GM12878 (cell line): ENCODE measurements around the gene PLK2. TPM values are rescaled to one million over a fixed set of nuclear protein-coding genes. Genes with fewer than 3 reads are reported as not detected.

ENCODE experiments used
- ATAC-seq: fragments of 200-7000 bp; cut with Tn5 transposase; 3 replicates; pipeline ENCODE4 v1.9.1; 2020; ENCODE audit warnings: mild to moderate bottlenecking, moderate library complexity
- BruUV-seq: library from RNA; stranded (reverse); fragments of 400-500 nt; replicated peaks from 2 replicates; lab custom pipeline; 2021; lab: Mats Ljungman, UMichigan
- CTCF ChIA-PET: fragments of 300-600 bp; sonication (Branson Sonifier 250); formaldehyde crosslinking; extraction: SDS; loops from one replicate; lab custom pipeline; 2021; ENCODE audit warnings: inconsistent platforms; lab: Yijun Ruan, JAX
- POLR2A ChIA-PET: fragments of 350-600 bp; formaldehyde crosslinking; extraction: SDS; loops from one replicate; lab custom pipeline; 2021; ENCODE audit warnings: inconsistent platforms; lab: Charles Lee
- RAD21 ChIA-PET: fragments of 300-600 bp; sonication (Branson Sonifier 250); formaldehyde crosslinking; loops from one replicate; lab custom pipeline; 2023; ENCODE audit warnings: antibody characterized with exemption; ENCODE audit not compliant: unreplicated experiment; lab: Charles Lee
- SMC1A ChIA-PET: fragments of 300-600 bp; sonication (Branson Sonifier 250); formaldehyde crosslinking; loops from one replicate; lab custom pipeline; 2023; ENCODE audit not compliant: unreplicated experiment, uncharacterized antibody; lab: Charles Lee
- DNase-seq: peaks from one replicate; pipeline ENCODE4 v3.0.0-alpha.2; 2011; ENCODE audit warnings: low read depth, low spot score
- FAIRE-seq: peaks from 3 replicates; lab custom pipeline; 2011; peaks lifted over from hg19 to GRCh38; lab: Jason Lieb, UNC
- H2AFZ ChIP-seq: 2 replicates; pipeline ENCODE4 v1.6.0; 2011; ENCODE audit warnings: low read depth, low read length, control low read depth; ENCODE audit not compliant: control insufficient read depth
- H3K27ac ChIP-seq: 2 replicates; pipeline ENCODE4 v1.5.1; 2011; ENCODE audit warnings: control low read depth; ENCODE audit not compliant: control insufficient read depth, insufficient read depth
- H3K27me3 ChIP-seq, 2 experiments: replicated peaks in 1 of 2; 2 replicates each; pipeline versions ENCODE4 v1.6.0 to v1.6.1; 2011; ENCODE audit warnings: low read length in 1 of 2; ENCODE audit not compliant: control insufficient read depth in 2 of 2, insufficient read depth in 2 of 2
- H3K36me3 ChIP-seq, 2 experiments: 2 replicates each; pipeline ENCODE4 v1.5.1; 2011; ENCODE audit warnings: low read length in 1 of 2; ENCODE audit not compliant: control insufficient read depth in 2 of 2, insufficient read depth in 2 of 2
- H3K4me1 ChIP-seq: 2 replicates; pipeline ENCODE4 v1.6.1; 2011; ENCODE audit warnings: mild to moderate bottlenecking, low read length, moderate library complexity, mixed read lengths; ENCODE audit not compliant: control insufficient read depth, insufficient read depth
- H3K4me2 ChIP-seq: 2 replicates; pipeline ENCODE4 v1.6.0; 2011; ENCODE audit warnings: control low read depth; ENCODE audit not compliant: control insufficient read depth, insufficient read depth
- H3K4me3 ChIP-seq: fragments of 200-600 bp; sonication (generic); 2 replicates; pipeline ENCODE4 v1.5.1; 2016
- H3K79me2 ChIP-seq: 2 replicates; pipeline ENCODE4 v1.6.0; 2011; ENCODE audit warnings: low read length; ENCODE audit not compliant: control insufficient read depth, insufficient read depth
- H3K9ac ChIP-seq: 2 replicates; pipeline ENCODE4 v1.8.0; 2011; ENCODE audit warnings: low read length, control low read depth, mixed read lengths; ENCODE audit not compliant: control insufficient read depth, insufficient read depth
- H3K9me3 ChIP-seq: replicated peaks from 3 replicates; pipeline ENCODE4 v1.5.1; 2011; ENCODE audit warnings: mild to moderate bottlenecking, low read length; ENCODE audit not compliant: control insufficient read depth, insufficient read depth
- H4K20me1 ChIP-seq: 2 replicates; pipeline ENCODE4 v1.6.0; 2011; ENCODE audit not compliant: control insufficient read depth, insufficient read depth
- BCLAF1 ChIP-seq: fragments of 450-650 bp; IDR thresholded peaks from 2 replicates; pipeline ENCODE4 v1.6.1; 2017; ENCODE audit warnings: antibody characterized with exemption, mild to moderate bottlenecking, moderate library complexity
- E4F1 ChIP-seq: fragments of 450-650 bp; IDR thresholded peaks from 2 replicates; pipeline ENCODE4 v1.6.1; 2018; ENCODE audit warnings: borderline replicate concordance, mild to moderate bottlenecking; ENCODE audit not compliant: partially characterized antibody
- FOXM1 ChIP-seq: IDR thresholded peaks from 2 replicates; pipeline ENCODE4 v1.6.1; 2012; ENCODE audit warnings: low read depth, mild to moderate bottlenecking, inconsistent platforms, low read length, moderate library complexity
- HSF1 ChIP-seq: fragments of 150-350 bp; IDR thresholded peaks from 2 replicates; pipeline ENCODE4 v1.6.1; 2014; ENCODE audit warnings: mild to moderate bottlenecking, low read depth, low read length
- IKZF1 ChIP-seq: fragments of 450-650 bp; conservative IDR thresholded peaks from 2 replicates; pipeline ENCODE4 v1.6.1; 2017; ENCODE audit warnings: antibody characterized with exemption, mild to moderate bottlenecking
- IRF5 ChIP-seq: fragments of 450-650 bp; IDR thresholded peaks from 2 replicates; pipeline ENCODE4 v1.6.1; 2017; ENCODE audit warnings: borderline replicate concordance
- MLLT1 ChIP-seq: fragments of 450-650 bp; IDR thresholded peaks from 2 replicates; pipeline ENCODE4 v1.6.1; 2016; ENCODE audit warnings: mild to moderate bottlenecking
- MTA3 ChIP-seq: IDR thresholded peaks from 2 replicates; pipeline ENCODE4 v1.6.1; 2012; ENCODE audit warnings: low read length, inconsistent platforms, borderline replicate concordance
- MXI1 ChIP-seq: fragments of 150-350 bp; IDR thresholded peaks from 2 replicates; pipeline ENCODE4 v1.6.1; 2011; ENCODE audit warnings: low read depth, mild to moderate bottlenecking, inconsistent platforms, low read length, improper control_type of control experiment
- RB1 ChIP-seq: fragments of 450-650 bp; formaldehyde crosslinking; IDR thresholded peaks from 2 replicates; pipeline ENCODE4 v1.6.1; 2017; ENCODE audit warnings: mild to moderate bottlenecking, borderline replicate concordance
- TAF1 ChIP-seq: IDR thresholded peaks from 2 replicates; pipeline ENCODE4 v1.6.1; 2011; ENCODE audit warnings: mild to moderate bottlenecking, low read depth, low read length, borderline replicate concordance
- TBL1XR1 ChIP-seq: IDR thresholded peaks from 2 replicates; pipeline ENCODE4 v1.6.1; 2012; ENCODE audit warnings: low read depth, low read length, improper control_type of control experiment
- WGBS: methylation state at CpG from one replicate; pipeline ENCODE4 v1.1.6; 2016; ENCODE audit warnings: low lambda C conversion rate; ENCODE audit not compliant: insufficient replicate concordance, insufficient coverage; ENCODE audit errors: missing lambda C conversion rate; 5-methylcytosine and 5-hydroxymethylcytosine counted together
- in situ Hi-C: fragments of 300-500 bp; cut with MboI; formaldehyde crosslinking; loops from 9 replicates; pipeline ENCODE4 v1.14.3; 2018; ENCODE audit warnings: mixed read lengths
- intact Hi-C: fragments of 100-400 bp; cut with micrococcal nuclease; formaldehyde crosslinking; loops from one replicate; pipeline ENCODE4 v1.14.2; 2022; ENCODE audit not compliant: unreplicated experiment
- polyA plus RNA-seq, 11 experiments: library from polyadenylated mRNA; depleted of rRNA in 4 of 11; unstranded in 6 of 11; stranded (reverse) in 5 of 11; fragments of >200 nt; fragmentation: Nextera tagmentation in 4 of 11; fragmentation: Illumina TruSeq in 1 of 11; extraction: Ambion mirVana in 4 of 11; extraction: Trizol in 1 of 11; gene quantifications; 1 replicate in 1 of 11; 2 replicates in 10 of 11; pipeline versions ENCODE4 v1.2.1 to v1.2.3, GENCODE V29; 2011 to 2016; ENCODE audit warnings: inconsistent platforms in 2 of 11, missing spikeins in 2 of 11, low read depth in 1 of 11
- total RNA-seq, 4 experiments: library from RNA; depleted of rRNA in 3 of 4; stranded (reverse); fragments of >200 nt in 3 of 4; fragmentation: Illumina TruSeq in 1 of 4; extraction: Trizol in 1 of 4; gene quantifications; 2 replicates each; pipeline versions ENCODE4 v1.2.1 to v1.2.3, GENCODE V29; 2013 to 2021

Gene PLK2
- total and polyA plus RNA-seq, 10 of the 15 experiments (the other 5 are each of a cell fraction or from before 2014, with no cell fraction given): 0.07 to 3.9 (median 0.52) TPM

- TF ChIP-seq HSF1: no peak
Measured at GRCh38 chr5:58484505-58484904, 24.6 kb upstream of the PLK2 start (continued).

GRCh38 chr5:58482536-58482935 is 22.6 kb upstream of the PLK2 start:
- Histone ChIP-seq H3K36me3 (no peaks in the 10 kb centered on the region), H3K4me1 (no peaks in the 10 kb centered on the region), H3K9me3 (no peaks in the 10 kb centered on the region; the same call in 2 of the 3 replicates), H4K20me1 (no peaks in the 10 kb centered on the region), H2AFZ (no peak overlapping the region), H3K4me2 (no peak overlapping the region), H3K4me3 (no peak overlapping the region), H3K79me2 (no peaks in the 10 kb centered on the region), H3K27me3 (no peaks in the 10 kb centered on the region), H3K9ac (no peak overlapping the region), H3K27ac (no peak overlapping the region)
- intact Hi-C loops (no loop called here), in situ Hi-C loops (no loop called here)
- ChIA-PET POLR2A (no interaction called here), CTCF (no interaction called here), RAD21 (no interaction called here), SMC1A (no interaction called here)
- ATAC-seq (no peak), FAIRE-seq (no peak), DNase-seq (no peak)
- no peak for TF ChIP-seq MTA3
- no peak for TF ChIP-seq E4F1
- no peak for TF ChIP-seq MLLT1
- TF ChIP-seq IKZF1: no peak
- no peak for TF ChIP-seq TAF1
- TF ChIP-seq IRF5: no peak
- no peak for TF ChIP-seq TBL1XR1
- no peak for TF ChIP-seq FOXM1
- no peak for TF ChIP-seq BCLAF1
- TF ChIP-seq RB1: no peak
- TF ChIP-seq MXI1: no peak
- no TSS peak for BruUV-seq
- 25% methylated on average over 1 of the region's 1 CpG for WGBS
